Dermis microvascular lymphatic vessel endothelial cell (primary cell): ENCODE data around the gene GLI1. TPM values are rescaled to one million over a fixed set of nuclear protein-coding genes. Genes with fewer than 3 reads are reported as not detected.
"Not testable (repeated sequence)": the region's sequence is repeated elsewhere in the genome, so short reads cannot be mapped to it uniquely, and the experiment has no call there.

Experiments used
- DNase-seq, 2 donors: peaks; one replicate each; pipeline versions ENCODE4 v3.0.0 to v3.0.0-alpha.2; 2010; ENCODE audit warnings: low read depth in 2 of 2
- total RNA-seq: library from RNA; depleted of rRNA; stranded (reverse); fragments of >200 nt; gene quantifications from 2 replicates; pipeline ENCODE4 v1.2.1, GENCODE V29; 2014

GLI1 gene
- total RNA-seq, 1 donor from 2014 or later, result under 0.01 TPM

- DNase-seq, result no peak
These were observed 37.2 kb downstream of the GLI1 start for GRCh38 chr12:57496822-57497221.

- DNase-seq, result no peak
These were observed 37.9 kb downstream of the GLI1 start for GRCh38 chr12:57497223-57498131.

GRCh38 chr12:57498132-57498502 lies 38.5 kb downstream of the GLI1 start:
- no peak for DNase-seq

- DNase-seq, result no peak
These were observed 39.0 kb downstream of the GLI1 start for GRCh38 chr12:57498571-57498970.

GRCh38 chr12:57500213-57500612 lies 40.6 kb downstream of the GLI1 start:
- DNase-seq, result no peak

- not testable (repeated sequence) for DNase-seq
These were observed 42.9 kb downstream of the GLI1 start for GRCh38 chr12:57502311-57502969.

- not testable (repeated sequence) for DNase-seq
These were observed 47.0 kb downstream of the GLI1 start for GRCh38 chr12:57506541-57506940.

GRCh38 chr12:57507796-57508195 lies 48.2 kb downstream of the GLI1 start:
- not testable (repeated sequence) for DNase-seq

GRCh38 chr12:57511161-57511560 lies 51.6 kb downstream of the GLI1 start:
- no peak for DNase-seq

GRCh38 chr12:57511588-57512325 lies 52.2 kb downstream of the GLI1 start:
- no peak for DNase-seq

GRCh38 chr12:57512665-57513064 lies 53.1 kb downstream of the GLI1 start:
- no peak for DNase-seq

GRCh38 chr12:57513266-57513665 lies 53.7 kb downstream of the GLI1 start:
- DNase-seq, result no peak

- not testable (repeated sequence) for DNase-seq
These were observed 54.1 kb downstream of the GLI1 start for GRCh38 chr12:57513677-57514076.

- not testable (repeated sequence) for DNase-seq
These were observed 54.7 kb downstream of the GLI1 start for GRCh38 chr12:57514246-57514645.

- DNase-seq, result peak in 1 of 2 donors; percentile 39
These were observed 55.3 kb downstream of the GLI1 start for GRCh38 chr12:57514720-57515407.

- no peak for DNase-seq
These were observed 55.9 kb downstream of the GLI1 start for GRCh38 chr12:57515408-57515933.

GRCh38 chr12:57515934-57516541 lies 56.5 kb downstream of the GLI1 start:
- DNase-seq, result no peak

- no peak for DNase-seq
These were observed 57.1 kb downstream of the GLI1 start for GRCh38 chr12:57516617-57517153.

GRCh38 chr12:57517187-57517586 lies 57.6 kb downstream of the GLI1 start:
- DNase-seq, result peak in 1 of 2 donors; percentile 50

- DNase-seq, result not testable (repeated sequence)
These were observed 58.1 kb downstream of the GLI1 start for GRCh38 chr12:57517718-57518117.
